SK-N-SH (cell line): ENCODE measurements around the gene ZNF473. TPM values are rescaled to one million over a fixed set of nuclear protein-coding genes. Genes with fewer than 3 reads are reported as not detected.

ENCODE experiments used
- CTCF ChIA-PET: fragments of 300-600, 350-600 bp; formaldehyde crosslinking; extraction: SDS; loops from one replicate; lab custom pipeline; 2021; lab: Yijun Ruan, JAX
- POLR2A ChIA-PET: fragments of 350-600 bp; sonication (Branson Sonifier 250); formaldehyde crosslinking; extraction: SDS; loops from one replicate; lab custom pipeline; 2020; ENCODE audit warnings: antibody characterized with exemption, inconsistent platforms; lab: Yijun Ruan, JAX
- DNase-seq: peaks from one replicate; pipeline ENCODE4 v3.0.0; 2012
- H2AFZ ChIP-seq: fragments of 200-600 bp; sonication (generic); 2 replicates; pipeline ENCODE4 v1.8.1; 2016; ENCODE audit warnings: antibody characterized with exemption, mild to moderate bottlenecking, low read depth
- H3F3A ChIP-seq: fragments of 200-600 bp; sonication (generic); replicated peaks from 2 replicates; pipeline ENCODE3; 2016; ENCODE audit warnings: antibody characterized with exemption, mild to moderate bottlenecking; ENCODE audit not compliant: insufficient read depth
- H3K27ac ChIP-seq, 2 experiments: fragments of 200-500 bp in 1 of 2; fragments of 200-600 bp in 1 of 2; sonication (Bioruptor generic) in 1 of 2; sonication (generic), shearing (Covaris generic) in 1 of 2; 2 replicates each; pipeline versions ENCODE4 v1.5.1 to v1.6.1; 2014 to 2016; ENCODE audit warnings: low read depth in 2 of 2, inconsistent platforms in 1 of 2, low read length in 1 of 2, mild to moderate bottlenecking in 1 of 2, mixed read lengths in 1 of 2
- H3K27me3 ChIP-seq: fragments of 200-600 bp; sonication (generic), shearing (Covaris generic); 2 replicates; pipeline ENCODE4 v1.6.1; 2016; ENCODE audit warnings: mixed run types; ENCODE audit not compliant: insufficient read depth
- H3K36me3 ChIP-seq, 2 experiments: fragments of 200-500 bp in 1 of 2; fragments of 200-600 bp in 1 of 2; sonication (Bioruptor generic) in 1 of 2; sonication (generic) in 1 of 2; replicated peaks in 1 of 2; 2 replicates each; pipeline versions ENCODE3 to v1.5.1; 2014 to 2016; ENCODE audit warnings: low read length in 1 of 2, mild to moderate bottlenecking in 1 of 2; ENCODE audit not compliant: insufficient read depth in 2 of 2, control insufficient read depth in 1 of 2
- H3K4me1 ChIP-seq, 2 experiments: fragments of 200-500 bp in 1 of 2; fragments of 200-600 bp in 1 of 2; sonication (Bioruptor generic) in 1 of 2; sonication (generic), shearing (Covaris generic) in 1 of 2; 2 replicates each; pipeline versions ENCODE4 v1.5.1 to v1.6.1; 2014 to 2016; ENCODE audit warnings: low read depth in 1 of 2, low read length in 1 of 2, mixed run types in 1 of 2; ENCODE audit not compliant: insufficient read depth in 2 of 2, control insufficient read depth in 1 of 2
- H3K4me2 ChIP-seq: fragments of 200-600 bp; sonication (generic), shearing (Covaris generic); 2 replicates; pipeline ENCODE4 v1.6.1; 2017; ENCODE audit warnings: mixed run types
- H3K4me3 ChIP-seq, 2 experiments: fragments of 200-500 bp in 1 of 2; fragments of 200-600 bp in 1 of 2; sonication (Bioruptor generic) in 1 of 2; sonication (generic), shearing (Covaris generic) in 1 of 2; 2 replicates each; pipeline versions ENCODE4 v1.5.1 to v1.8.1; 2014 to 2016; ENCODE audit warnings: low read depth in 2 of 2, inconsistent platforms in 1 of 2, low read length in 1 of 2, mild to moderate bottlenecking in 1 of 2, mixed read lengths in 1 of 2, moderate library complexity in 1 of 2
- H3K79me2 ChIP-seq: fragments of 200-600 bp; sonication (generic); 2 replicates; pipeline ENCODE4 v1.8.1; 2017; ENCODE audit warnings: mild to moderate bottlenecking; ENCODE audit not compliant: insufficient read depth
- H3K9ac ChIP-seq: fragments of 200-600 bp; sonication (generic); 2 replicates; pipeline ENCODE4 v1.6.1; 2017; ENCODE audit warnings: mixed run types
- H3K9me2 ChIP-seq: fragments of 200-600 bp; sonication (generic); 2 replicates; pipeline ENCODE4 v1.6.1; 2017; ENCODE audit warnings: mixed run types
- H3K9me3 ChIP-seq: fragments of 200-600 bp; sonication (generic); 2 replicates; pipeline ENCODE4 v1.6.1; 2017; ENCODE audit warnings: mixed run types, mild to moderate bottlenecking, moderate library complexity
- H4K20me1 ChIP-seq: fragments of 200-600 bp; sonication (generic); 2 replicates; pipeline ENCODE4 v1.6.1; 2017; ENCODE audit warnings: mild to moderate bottlenecking, mixed run types; ENCODE audit not compliant: insufficient read depth
- CTCF ChIP-seq: fragments of 200-600 bp; sonication (generic); IDR thresholded peaks from 2 replicates; pipeline ENCODE4 v1.6.1; 2017; ENCODE audit warnings: antibody characterized with exemption, mild to moderate bottlenecking, moderate library complexity
- FOXM1 ChIP-seq: IDR thresholded peaks from 2 replicates; pipeline ENCODE4 v1.4.0; 2012; ENCODE audit warnings: low read depth, mild to moderate bottlenecking
- IRF3 ChIP-seq: fragments of 150-350 bp; IDR thresholded peaks from 2 replicates; pipeline ENCODE4 v1.6.1; 2016; ENCODE audit warnings: mild to moderate bottlenecking, low read depth, low read length
- PBX3 ChIP-seq: IDR thresholded peaks from 2 replicates; pipeline ENCODE4; 2012
- RAD21 ChIP-seq: IDR thresholded peaks from 2 replicates; pipeline ENCODE4 v1.6.1; 2012; ENCODE audit warnings: mild to moderate bottlenecking, low read length
- RXRA ChIP-seq: IDR thresholded peaks from 2 replicates; pipeline ENCODE4 v1.4.0; 2012; ENCODE audit warnings: low read depth, mild to moderate bottlenecking, borderline replicate concordance
- SMC3 ChIP-seq: IDR thresholded peaks from 2 replicates; pipeline ENCODE4 v1.6.1; 2012; ENCODE audit warnings: low read depth, low read length, improper control_type of control experiment
- TCF12 ChIP-seq: IDR thresholded peaks from 2 replicates; pipeline ENCODE4 v1.4.0; 2012
- USF2 ChIP-seq: fragments of 150-350 bp; IDR thresholded peaks from 2 replicates; pipeline ENCODE4 v1.6.1; 2017; ENCODE audit warnings: antibody characterized with exemption, low read length, low read depth, borderline replicate concordance
- WGBS: methylation state at CpG from one replicate; pipeline ENCODE4 v1.1.6; 2017; ENCODE audit warnings: low lambda C conversion rate; 5-methylcytosine and 5-hydroxymethylcytosine counted together
- polyA plus RNA-seq, 3 experiments: library from polyadenylated mRNA; depleted of rRNA; stranded (reverse); fragments of >200 nt; gene quantifications; 2 replicates each; pipeline ENCODE4 v1.2.3, GENCODE V29; 2012
- TF ChIP-seq, protein P1 (sequence below): IDR thresholded peaks from 2 replicates; pipeline ENCODE4 v1.4.0; 2012; ENCODE audit warnings: low read depth, borderline replicate concordance

ZNF473 gene
- polyA plus RNA-seq, 1 of the 3 experiments (the other 2 are of a cell fraction) = 5.4 TPM

DNA sequence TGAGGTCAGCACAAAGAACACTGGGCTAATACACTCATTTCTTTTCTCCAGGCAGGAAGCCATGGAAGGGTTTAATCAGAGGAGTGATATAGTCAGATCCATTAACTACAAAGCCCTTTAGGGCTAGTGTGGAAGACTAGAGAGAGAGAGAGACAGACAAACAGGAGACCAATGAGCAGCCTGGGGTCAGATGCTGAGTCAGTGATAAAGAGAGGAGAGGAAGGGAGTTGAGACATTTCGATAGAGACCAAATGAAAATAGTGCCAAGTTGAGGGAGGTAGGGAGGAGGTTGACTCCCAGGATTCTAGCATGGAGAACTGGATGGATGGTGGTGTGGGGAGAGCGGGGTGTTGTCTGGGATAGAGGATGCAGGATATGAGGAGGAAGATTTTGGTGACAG, 18.2 kb downstream of the ZNF473 start:
- H3K4me2 ChIP-seq = no peak overlapping the region
- H3K4me1 ChIP-seq = no peaks in the 10 kb centered on the region; a peak in 1 of 4 replicates
- H3K9me2 ChIP-seq = no peaks in the 10 kb centered on the region
- POLR2A ChIA-PET = no interaction called here
- TF ChIP-seq TCF12 (no peak), FOXM1 (no peak), RXRA (no peak)
- TF ChIP-seq, protein P1, sequence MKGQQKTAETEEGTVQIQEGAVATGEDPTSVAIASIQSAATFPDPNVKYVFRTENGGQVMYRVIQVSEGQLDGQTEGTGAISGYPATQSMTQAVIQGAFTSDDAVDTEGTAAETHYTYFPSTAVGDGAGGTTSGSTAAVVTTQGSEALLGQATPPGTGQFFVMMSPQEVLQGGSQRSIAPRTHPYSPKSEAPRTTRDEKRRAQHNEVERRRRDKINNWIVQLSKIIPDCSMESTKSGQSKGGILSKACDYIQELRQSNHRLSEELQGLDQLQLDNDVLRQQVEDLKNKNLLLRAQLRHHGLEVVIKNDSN = no peak
- no peak overlapping the region; a peak in 1 of 4 replicates for H3K4me3 ChIP-seq
- H3K9ac ChIP-seq = no peak overlapping the region
- WGBS = 97% methylated on average over 2 of the region's 2 CpGs
- H2AFZ ChIP-seq = no peak overlapping the region
- H3K36me3 ChIP-seq = peaks cover 74 to 89% of the 10 kb centered on the region in 2 experiments
- H3K27me3 ChIP-seq = no peaks in the 10 kb centered on the region
- H4K20me1 ChIP-seq = no peaks in the 10 kb centered on the region
- H3K9me3 ChIP-seq = peaks cover 11% of the 10 kb centered on the region; the same call in 1 of the 2 replicates
- CTCF ChIA-PET = no interaction called here
- H3K27ac ChIP-seq = no peak overlapping the region
- H3F3A ChIP-seq = no peaks in the 10 kb centered on the region
- DNase-seq = no peak
- H3K79me2 ChIP-seq = no peaks in the 10 kb centered on the region

DNA sequence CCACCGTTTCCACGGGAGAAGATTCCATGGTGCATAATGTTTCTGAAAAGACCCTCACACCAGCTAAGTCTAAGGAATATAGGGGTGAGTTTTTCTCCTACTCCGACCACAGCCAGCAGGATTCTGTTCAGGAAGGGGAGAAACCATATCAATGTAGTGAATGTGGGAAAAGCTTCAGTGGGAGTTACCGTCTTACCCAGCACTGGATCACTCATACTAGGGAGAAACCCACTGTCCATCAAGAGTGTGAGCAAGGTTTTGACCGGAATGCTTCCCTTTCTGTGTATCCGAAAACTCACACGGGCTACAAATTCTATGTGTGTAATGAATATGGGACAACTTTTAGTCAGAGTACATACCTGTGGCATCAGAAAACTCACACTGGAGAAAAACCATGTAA, 19.1 kb downstream of the ZNF473 start:
- no peak for TF ChIP-seq SMC3
- TF ChIP-seq, all 33 proteins: peak for 0
- WGBS = 98% methylated on average over 7 of the region's 7 CpGs
- H3K4me3 ChIP-seq = no peak overlapping the region; a peak in 1 of 4 replicates
- H3K4me1 ChIP-seq = peaks cover 0 to 2% of the 10 kb centered on the region in 2 experiments; a peak in 1 of 4 replicates
- no peaks in the 10 kb centered on the region for H3K27me3 ChIP-seq
- H3K27ac ChIP-seq = no peak overlapping the region
- H3K9me2 ChIP-seq = no peaks in the 10 kb centered on the region
- H3K36me3 ChIP-seq = peaks cover 74 to 80% of the 10 kb centered on the region in 2 experiments
- H4K20me1 ChIP-seq = no peaks in the 10 kb centered on the region
- H3K79me2 ChIP-seq = no peaks in the 10 kb centered on the region
- ChIA-PET CTCF (no interaction called here), POLR2A (no interaction called here)
- H3K9ac ChIP-seq = no peak overlapping the region
- no peaks in the 10 kb centered on the region for H3F3A ChIP-seq
- H2AFZ ChIP-seq = no peak overlapping the region
- H3K9me3 ChIP-seq = peaks cover 11% of the 10 kb centered on the region; the same call in 1 of the 2 replicates
- H3K4me2 ChIP-seq = no peak overlapping the region
- DNase-seq = no peak

DNA sequence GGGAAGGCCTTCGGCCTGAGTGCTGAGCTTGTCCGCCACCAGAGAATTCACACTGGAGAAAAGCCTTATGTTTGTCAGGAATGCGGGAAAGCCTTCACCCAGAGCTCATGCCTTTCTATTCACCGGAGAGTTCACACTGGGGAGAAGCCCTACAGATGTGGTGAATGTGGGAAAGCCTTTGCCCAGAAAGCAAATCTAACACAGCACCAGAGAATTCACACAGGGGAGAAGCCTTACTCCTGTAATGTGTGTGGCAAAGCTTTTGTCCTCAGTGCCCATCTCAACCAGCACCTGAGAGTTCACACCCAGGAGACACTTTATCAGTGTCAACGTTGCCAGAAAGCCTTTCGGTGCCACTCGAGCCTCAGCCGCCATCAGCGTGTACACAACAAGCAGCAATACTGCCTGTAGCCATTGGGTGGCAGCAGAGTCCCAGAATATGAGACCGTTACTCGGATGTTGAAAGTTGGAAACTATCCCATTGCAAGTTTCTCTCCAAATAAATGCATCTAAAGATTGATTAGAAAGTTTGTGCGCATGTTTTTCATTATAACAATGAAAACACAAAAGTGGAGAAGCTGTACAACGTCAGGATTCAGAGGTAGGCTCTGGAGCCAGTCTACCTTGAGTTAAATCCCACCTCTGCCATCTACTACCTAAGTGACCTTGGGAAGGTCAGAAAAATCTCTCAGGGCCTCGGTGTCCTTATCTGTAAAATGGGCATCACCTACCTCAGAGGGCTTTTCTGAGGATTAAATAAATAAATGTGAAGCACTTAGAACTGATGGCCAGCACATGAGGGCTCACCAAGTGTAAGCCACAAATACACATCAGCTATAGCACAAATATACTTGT, 21.1 kb downstream of the ZNF473 start:
- Histone ChIP-seq H3K4me1 (peaks cover 0 to 8% of the 10 kb centered on the region in 2 experiments; a peak in 1 of 4 replicates), H3K4me3 (no peak overlapping the region), H3K4me2 (no peak overlapping the region), H3K9ac (no peak overlapping the region), H3K79me2 (no peaks in the 10 kb centered on the region), H4K20me1 (no peaks in the 10 kb centered on the region), H3F3A (no peaks in the 10 kb centered on the region), H3K9me2 (no peaks in the 10 kb centered on the region), H3K36me3 (peaks cover 57 to 60% of the 10 kb centered on the region in 2 experiments), H3K27me3 (no peaks in the 10 kb centered on the region), H3K27ac (no peak overlapping the region), H2AFZ (no peak overlapping the region), H3K9me3 (peaks cover 11% of the 10 kb centered on the region; the same call in 1 of the 2 replicates)
- TF ChIP-seq PBX3 (no peak), CTCF (peak; percentile 72), RAD21 (peak; percentile 67), USF2 (no peak), IRF3 (no peak), SMC3 (peak; percentile 30)
- CTCF ChIA-PET = interaction anchor here (0.6 to 1.9 kb wide), 12 partner anchors 9 to 109 kb away, joined by 3 to 8 read pairs (median 3); partner anchors contain the start of genes VRK3 and ZNF473
- WGBS = 62% methylated on average over 13 of the region's 14 CpGs
- POLR2A ChIA-PET = interaction anchor here (1.7 kb wide), 1 partner anchor 11 kb away, joined by 3 read pairs; no protein-coding TSS in a partner anchor
- DNase-seq = peak; percentile 50
